Loucy (cell line): ENCODE data around the gene YIF1B.

Experiments used
- H2AFZ ChIP-seq: fragments of 200-600 bp; sonication (generic); 2 replicates; pipeline ENCODE4 v1.6.0; 2016; ENCODE audit warnings: antibody characterized with exemption, mild to moderate bottlenecking, low read length, moderate library complexity
- H3F3A ChIP-seq: fragments of 200-600 bp; 2 replicates; pipeline ENCODE4 v1.6.0; 2016; ENCODE audit warnings: antibody characterized with exemption, low read depth, mild to moderate bottlenecking
- H3K27me3 ChIP-seq: fragments of 200-600 bp; sonication (generic); 2 replicates; pipeline ENCODE4 v1.6.1; 2014; ENCODE audit warnings: low read length, mild to moderate bottlenecking; ENCODE audit not compliant: insufficient read depth, poor library complexity, severe bottlenecking
- H3K36me3 ChIP-seq: fragments of 200-600 bp; sonication (generic); 2 replicates; pipeline ENCODE4 v1.6.1; 2016; ENCODE audit warnings: low read length; ENCODE audit not compliant: insufficient read depth
- H3K4me1 ChIP-seq: fragments of 200-600 bp; sonication (generic); 2 replicates; pipeline ENCODE4 v1.5.1; 2014; ENCODE audit warnings: low read length, mild to moderate bottlenecking; ENCODE audit not compliant: insufficient read depth, poor library complexity, severe bottlenecking
- H3K4me2 ChIP-seq: fragments of 200-600 bp; sonication (generic); 2 replicates; pipeline ENCODE4 v1.6.0; 2014; ENCODE audit warnings: antibody characterized with exemption, low read length, low read depth, mild to moderate bottlenecking; ENCODE audit not compliant: poor library complexity, severe bottlenecking
- H3K4me3 ChIP-seq: fragments of 200-600 bp; sonication (generic); 2 replicates; pipeline ENCODE4 v1.5.1; 2014; ENCODE audit warnings: low read length, mild to moderate bottlenecking, mixed read lengths; ENCODE audit not compliant: poor library complexity, severe bottlenecking
- H3K79me2 ChIP-seq: fragments of 200-600 bp; sonication (generic); 2 replicates; pipeline ENCODE4 v1.6.1; 2014; ENCODE audit warnings: low read length; ENCODE audit not compliant: insufficient read depth
- H3K9ac ChIP-seq: fragments of 200-600 bp; sonication (generic); 2 replicates; pipeline ENCODE4 v1.6.0; 2014; ENCODE audit warnings: mild to moderate bottlenecking, low read depth, low read length, moderate library complexity; ENCODE audit not compliant: poor library complexity, severe bottlenecking
- H3K9me2 ChIP-seq: fragments of 200-600 bp; sonication (generic); replicated peaks from 2 replicates; pipeline ENCODE4 v1.6.1; 2016; ENCODE audit warnings: low read depth, low read length, mixed read lengths
- H3K9me3 ChIP-seq: fragments of 200-600 bp; sonication (generic); 2 replicates; pipeline ENCODE4 v1.6.1; 2014; ENCODE audit warnings: mild to moderate bottlenecking, antibody characterized with exemption, low read length, low read depth; ENCODE audit not compliant: insufficient read depth
- H4K20me1 ChIP-seq: fragments of 200-600 bp; sonication (generic); 2 replicates; pipeline ENCODE4 v1.6.0; 2014; ENCODE audit warnings: antibody characterized with exemption, low read length, mild to moderate bottlenecking; ENCODE audit not compliant: insufficient read depth, poor library complexity, severe bottlenecking
- EZH2phosphoT487 ChIP-seq: fragments of 200-600 bp; IDR thresholded peaks from 2 replicates; pipeline ENCODE4 v1.6.1; 2018; ENCODE audit warnings: antibody characterized with exemption, mild to moderate bottlenecking, moderate library complexity, borderline replicate concordance
- TF ChIP-seq, protein P1 (sequence below): fragments of 200-600 bp; sonication (generic); conservative IDR thresholded peaks from 2 replicates; pipeline ENCODE4 v1.5.1; 2014; ENCODE audit warnings: mild to moderate bottlenecking, antibody characterized with exemption, low read length

Gene YIF1B

GRCh38 chr19:38336638-38337359 lies 21.1 kb upstream of the YIF1B start:
- Histone ChIP-seq H3K4me3 (peak overlapping the region; percentile 83), H3K36me3 (no peaks in the 10 kb centered on the region), H4K20me1 (no peaks in the 10 kb centered on the region), H3K9me3 (no peaks in the 10 kb centered on the region), H3K79me2 (no peaks in the 10 kb centered on the region), H3F3A (no peaks in the 10 kb centered on the region), H2AFZ (peak overlapping the region; percentile 84), H3K9me2 (no peaks in the 10 kb centered on the region), H3K4me2 (peak overlapping the region; percentile 85), H3K9ac (peak overlapping the region; percentile 77), H3K27me3 (no peaks in the 10 kb centered on the region), H3K4me1 (peaks cover 5% of the 10 kb centered on the region)
- TF ChIP-seq, protein P1, sequence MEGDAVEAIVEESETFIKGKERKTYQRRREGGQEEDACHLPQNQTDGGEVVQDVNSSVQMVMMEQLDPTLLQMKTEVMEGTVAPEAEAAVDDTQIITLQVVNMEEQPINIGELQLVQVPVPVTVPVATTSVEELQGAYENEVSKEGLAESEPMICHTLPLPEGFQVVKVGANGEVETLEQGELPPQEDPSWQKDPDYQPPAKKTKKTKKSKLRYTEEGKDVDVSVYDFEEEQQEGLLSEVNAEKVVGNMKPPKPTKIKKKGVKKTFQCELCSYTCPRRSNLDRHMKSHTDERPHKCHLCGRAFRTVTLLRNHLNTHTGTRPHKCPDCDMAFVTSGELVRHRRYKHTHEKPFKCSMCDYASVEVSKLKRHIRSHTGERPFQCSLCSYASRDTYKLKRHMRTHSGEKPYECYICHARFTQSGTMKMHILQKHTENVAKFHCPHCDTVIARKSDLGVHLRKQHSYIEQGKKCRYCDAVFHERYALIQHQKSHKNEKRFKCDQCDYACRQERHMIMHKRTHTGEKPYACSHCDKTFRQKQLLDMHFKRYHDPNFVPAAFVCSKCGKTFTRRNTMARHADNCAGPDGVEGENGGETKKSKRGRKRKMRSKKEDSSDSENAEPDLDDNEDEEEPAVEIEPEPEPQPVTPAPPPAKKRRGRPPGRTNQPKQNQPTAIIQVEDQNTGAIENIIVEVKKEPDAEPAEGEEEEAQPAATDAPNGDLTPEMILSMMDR: no peak
- no peak for TF ChIP-seq EZH2phosphoT487

DNA sequence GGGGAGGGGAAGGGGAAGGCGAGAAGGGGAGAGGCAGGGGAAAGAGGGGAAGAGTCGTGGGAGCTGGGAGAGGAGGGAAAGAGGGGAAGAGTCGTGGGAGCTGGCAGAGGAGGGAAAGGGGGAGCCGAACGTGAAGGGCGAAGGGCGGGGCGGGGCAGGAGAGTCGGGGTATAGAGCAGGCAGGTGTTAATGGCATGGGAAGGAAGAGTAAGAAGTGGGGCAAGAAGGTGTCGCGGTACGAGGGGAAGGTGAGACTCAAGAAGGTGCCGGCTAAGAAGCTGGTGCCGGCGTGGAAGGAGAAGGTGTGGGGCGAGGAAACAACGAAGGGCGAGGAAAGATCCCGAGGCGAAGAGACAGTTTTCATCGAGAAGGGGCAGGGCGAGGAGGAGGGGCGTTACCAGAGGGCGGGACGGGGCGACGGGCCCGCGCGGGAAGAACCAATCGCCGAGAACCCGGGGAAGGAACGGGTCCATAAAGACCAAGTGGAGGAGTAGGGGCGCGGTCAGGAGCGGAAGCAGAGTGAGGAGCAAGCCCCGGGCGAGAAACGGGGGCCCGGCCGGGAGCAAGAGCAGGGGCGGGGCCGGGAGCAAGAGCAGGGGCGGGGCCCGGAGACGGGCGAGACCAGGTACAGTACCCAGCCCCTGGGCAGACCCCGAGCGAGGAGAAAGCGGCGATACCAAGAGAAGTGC lies 20.3 kb upstream of the YIF1B start:
- Histone ChIP-seq H3K4me3 (peak overlapping the region; percentile 83), H4K20me1 (no peaks in the 10 kb centered on the region), H2AFZ (peak overlapping the region; percentile 84), H3K9ac (peak overlapping the region; percentile 77), H3F3A (no peaks in the 10 kb centered on the region), H3K4me2 (peak overlapping the region; percentile 85), H3K9me2 (no peaks in the 10 kb centered on the region), H3K4me1 (peaks cover 5% of the 10 kb centered on the region), H3K79me2 (no peaks in the 10 kb centered on the region), H3K9me3 (no peaks in the 10 kb centered on the region), H3K36me3 (no peaks in the 10 kb centered on the region), H3K27me3 (no peaks in the 10 kb centered on the region)
- no peak for TF ChIP-seq EZH2phosphoT487
- TF ChIP-seq, protein P1: no peak

GRCh38 chr19:38333245-38333644 lies 17.5 kb upstream of the YIF1B start:
- TF ChIP-seq EZH2phosphoT487: no peak
- TF ChIP-seq, protein P1: no peak

More at GRCh38 chr19:38333245-38333644, 17.5 kb upstream of the YIF1B start:
- Histone ChIP-seq H2AFZ (no peak overlapping the region), H3K9ac (no peak overlapping the region), H3K27me3 (no peaks in the 10 kb centered on the region), H3K4me1 (peaks cover 5% of the 10 kb centered on the region), H3K36me3 (no peaks in the 10 kb centered on the region), H3K4me2 (no peak overlapping the region), H3K4me3 (no peak overlapping the region), H3K9me2 (no peaks in the 10 kb centered on the region), H3F3A (no peaks in the 10 kb centered on the region), H4K20me1 (no peaks in the 10 kb centered on the region), H3K9me3 (no peaks in the 10 kb centered on the region), H3K79me2 (no peaks in the 10 kb centered on the region)
